ENCODE measurements around the gene DENND1A. TPM values are rescaled to one million over a fixed set of nuclear protein-coding genes. Genes with fewer than 3 reads are reported as not detected.
"Not testable (repeated sequence)": the region's sequence is repeated elsewhere in the genome, so short reads cannot be mapped to it uniquely, and the experiment has no call there.

DENND1A gene
- total RNA-seq, 1 donor from 2014 or later: 23.0 TPM

GRCh38 chr9:123893115-123893514 lies 36.8 kb downstream of the DENND1A start:
- ATAC-seq (no peak), DNase-seq (no peak)
- Histone ChIP-seq H3K4me3 (no peak overlapping the region), H3K27me3 (ENCODE audit: low read depth) (no peaks in the 10 kb centered on the region), H3K9me3 (no peaks in the 10 kb centered on the region), H3K36me3 (no peaks in the 10 kb centered on the region), H3K27ac (no peak overlapping the region), H3K4me1 (no peaks in the 10 kb centered on the region)
- intact Hi-C loops (cut with DNase I): no loop called here
- TF ChIP-seq, protein P1, sequence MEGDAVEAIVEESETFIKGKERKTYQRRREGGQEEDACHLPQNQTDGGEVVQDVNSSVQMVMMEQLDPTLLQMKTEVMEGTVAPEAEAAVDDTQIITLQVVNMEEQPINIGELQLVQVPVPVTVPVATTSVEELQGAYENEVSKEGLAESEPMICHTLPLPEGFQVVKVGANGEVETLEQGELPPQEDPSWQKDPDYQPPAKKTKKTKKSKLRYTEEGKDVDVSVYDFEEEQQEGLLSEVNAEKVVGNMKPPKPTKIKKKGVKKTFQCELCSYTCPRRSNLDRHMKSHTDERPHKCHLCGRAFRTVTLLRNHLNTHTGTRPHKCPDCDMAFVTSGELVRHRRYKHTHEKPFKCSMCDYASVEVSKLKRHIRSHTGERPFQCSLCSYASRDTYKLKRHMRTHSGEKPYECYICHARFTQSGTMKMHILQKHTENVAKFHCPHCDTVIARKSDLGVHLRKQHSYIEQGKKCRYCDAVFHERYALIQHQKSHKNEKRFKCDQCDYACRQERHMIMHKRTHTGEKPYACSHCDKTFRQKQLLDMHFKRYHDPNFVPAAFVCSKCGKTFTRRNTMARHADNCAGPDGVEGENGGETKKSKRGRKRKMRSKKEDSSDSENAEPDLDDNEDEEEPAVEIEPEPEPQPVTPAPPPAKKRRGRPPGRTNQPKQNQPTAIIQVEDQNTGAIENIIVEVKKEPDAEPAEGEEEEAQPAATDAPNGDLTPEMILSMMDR (IDR thresholded peaks at IDR 0.05): no peak

DNA sequence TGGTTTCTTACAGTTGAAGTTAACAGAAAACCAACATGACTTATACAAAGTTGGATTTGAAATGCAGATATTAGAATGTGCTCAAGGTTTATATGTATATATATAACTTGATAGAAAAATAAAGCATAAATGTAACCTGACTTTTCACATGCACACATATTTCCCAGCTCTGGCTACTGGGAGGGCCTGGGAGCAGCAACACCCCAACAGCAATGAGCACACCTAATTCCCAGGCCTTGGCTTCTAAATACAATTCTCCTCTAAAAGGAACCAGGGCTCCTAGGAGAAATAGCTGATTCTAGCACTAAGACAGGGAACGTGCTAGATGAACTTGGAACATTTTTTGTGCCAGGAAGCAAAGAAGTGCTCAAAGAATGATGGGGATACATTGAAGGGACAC lies 42.1 kb downstream of the DENND1A start:
- no peaks in the 10 kb centered on the region for H3K36me3 ChIP-seq
- no peak overlapping the region for H3K4me3 ChIP-seq
- no peak for ATAC-seq
- no peaks in the 10 kb centered on the region for H3K4me1 ChIP-seq
- no peak overlapping the region for H3K27ac ChIP-seq
- no peaks in the 10 kb centered on the region for H3K9me3 ChIP-seq
- intact Hi-C loops (cut with DNase I): no loop called here
- no peaks in the 10 kb centered on the region for H3K27me3 ChIP-seq (ENCODE audit: low read depth)
- TF ChIP-seq, protein P1 (IDR thresholded peaks at IDR 0.05): no peak
- DNase-seq: no peak

GRCh38 chr9:123885834-123886233 lies 44.1 kb downstream of the DENND1A start:
- H3K4me1 ChIP-seq; H3K4me3 ChIP-seq; H3K27me3 ChIP-seq (ENCODE audit: low read depth); ATAC-seq; DNase-seq; H3K27ac ChIP-seq; H3K9me3 ChIP-seq; intact Hi-C loops (cut with DNase I); H3K36me3 ChIP-seq: not testable (repeated sequence)

DNA sequence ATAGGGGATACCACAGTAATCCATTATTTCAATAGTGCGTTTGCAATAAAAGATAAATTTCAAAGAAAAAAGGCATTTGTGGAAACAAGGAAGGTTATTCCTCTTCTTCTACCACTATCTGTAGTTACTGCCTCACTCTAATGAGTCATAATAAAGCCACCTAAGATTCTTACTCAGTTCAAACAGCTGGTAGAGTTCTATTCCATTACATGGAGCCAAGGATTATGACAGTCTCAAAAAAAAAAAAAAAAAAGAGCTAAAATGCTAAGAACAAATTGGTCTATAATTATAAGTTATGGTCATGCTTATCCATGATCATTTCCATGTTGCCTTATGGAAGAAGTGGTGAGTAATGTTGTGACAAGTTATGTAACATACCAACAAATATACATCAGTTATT lies 46.3 kb downstream of the DENND1A start:
- H3K27me3 ChIP-seq (ENCODE audit: low read depth): no peaks in the 10 kb centered on the region
- no peaks in the 10 kb centered on the region for H3K9me3 ChIP-seq
- ATAC-seq (no peak), DNase-seq (no peak)
- no peaks in the 10 kb centered on the region for H3K36me3 ChIP-seq
- no peaks in the 10 kb centered on the region for H3K4me1 ChIP-seq
- no peak overlapping the region for H3K27ac ChIP-seq
- TF ChIP-seq, protein P1 (IDR thresholded peaks at IDR 0.05): no peak
- intact Hi-C loops (cut with DNase I): no loop called here
- no peak overlapping the region for H3K4me3 ChIP-seq

DNA sequence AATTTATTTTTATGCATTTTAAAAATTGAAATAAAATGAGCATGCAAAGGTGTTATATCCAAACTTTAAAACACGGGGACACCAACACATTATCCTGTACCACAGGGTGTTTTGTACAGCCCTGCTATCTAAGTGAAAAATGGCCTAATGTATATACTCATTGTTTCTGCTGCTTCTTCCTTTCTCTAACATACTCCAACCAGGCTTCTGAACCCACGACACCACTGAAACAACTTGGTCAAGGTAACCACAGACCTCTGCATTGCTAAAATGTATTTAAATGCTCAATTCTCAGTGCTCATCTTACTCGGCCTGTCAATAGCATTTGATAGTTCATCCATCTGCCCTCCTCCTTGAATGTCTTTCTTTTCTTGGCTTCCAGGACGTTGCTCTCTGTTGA lies 48.3 kb downstream of the DENND1A start:
- no peak overlapping the region for H3K4me3 ChIP-seq
- H3K4me1 ChIP-seq: no peaks in the 10 kb centered on the region
- TF ChIP-seq, protein P1 (IDR thresholded peaks at IDR 0.05): no peak
- H3K9me3 ChIP-seq: no peaks in the 10 kb centered on the region
- peaks cover 9% of the 10 kb centered on the region for H3K36me3 ChIP-seq
- intact Hi-C loops (cut with DNase I): no loop called here
- DNase-seq: no peak
- H3K27me3 ChIP-seq (ENCODE audit: low read depth): no peaks in the 10 kb centered on the region
- H3K27ac ChIP-seq: no peak overlapping the region
- no peak for ATAC-seq

DNA sequence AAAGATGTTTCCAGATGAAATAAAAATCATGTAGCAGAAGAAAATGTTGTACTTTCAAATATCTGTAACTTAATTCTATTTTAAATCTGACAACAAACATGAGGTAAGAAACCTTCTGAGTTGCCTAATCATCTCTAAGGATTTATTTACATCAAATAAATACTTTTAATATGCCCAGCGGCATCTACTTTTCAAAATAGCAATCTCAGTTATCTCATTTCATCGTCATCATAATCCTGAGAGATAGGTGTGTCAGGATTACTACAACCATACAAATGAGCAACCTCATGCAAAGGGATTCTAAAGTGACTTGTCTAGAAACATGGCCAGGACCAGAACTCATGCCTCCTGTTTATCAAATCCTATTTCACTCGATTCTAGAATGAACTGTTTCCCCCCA lies 49.5 kb downstream of the DENND1A start:
- intact Hi-C loops (cut with DNase I): no loop called here
- Histone ChIP-seq H3K27me3 (ENCODE audit: low read depth) (no peaks in the 10 kb centered on the region), H3K4me3 (no peak overlapping the region), H3K9me3 (no peaks in the 10 kb centered on the region), H3K36me3 (peaks cover 9% of the 10 kb centered on the region), H3K4me1 (no peaks in the 10 kb centered on the region), H3K27ac (no peak overlapping the region)
- ATAC-seq (no peak), DNase-seq (no peak)
- TF ChIP-seq, protein P1 (IDR thresholded peaks at IDR 0.05): no peak

Measured in lower lobe of right lung (tissue), 2 donors.